IPS-NIHi11 (cell line): Measurements from ENCODE around the gene ARCN1.
A peak's percentile ranks its signal among the peaks of the same experiment; 100 is the strongest.

Experiments used
- DNase-seq: peaks from one replicate; pipeline ENCODE4 v3.0.0; 2012; ENCODE audit warnings: mixed read lengths, low spot score

Gene ARCN1

DNA sequence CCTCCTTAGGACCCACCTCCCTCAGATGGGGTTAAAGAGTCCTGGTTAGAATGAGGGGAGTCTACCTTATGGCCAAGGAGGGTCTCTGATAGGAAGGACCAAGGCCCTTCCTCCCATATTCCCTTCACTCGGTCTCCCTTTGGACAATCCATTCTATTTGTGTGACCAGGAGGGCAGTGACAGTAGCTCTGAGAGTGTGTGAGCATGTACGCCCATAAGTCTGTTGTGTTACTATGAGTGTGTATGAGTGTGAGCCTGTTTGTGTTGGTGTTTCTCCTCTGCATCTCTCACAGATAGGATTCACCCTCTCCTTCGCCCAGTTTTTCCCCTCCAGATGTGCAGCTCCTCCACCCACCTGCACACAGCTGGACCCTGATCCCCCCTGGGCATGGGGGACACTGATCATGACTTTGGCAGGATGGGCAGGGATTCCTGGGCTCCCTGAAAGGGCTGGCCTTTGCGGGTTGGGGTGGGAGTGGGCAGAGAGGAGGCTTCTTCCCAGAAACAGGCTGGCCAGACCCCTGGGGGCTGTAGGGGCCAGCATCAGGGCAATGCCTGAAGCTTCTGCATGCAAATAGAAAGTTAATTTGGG is 49.7 kb downstream of the ARCN1 start:
- no peak for DNase-seq

GRCh38 chr11:118622376-118623268 is 50.4 kb downstream of the ARCN1 start:
- no peak for DNase-seq

DNA sequence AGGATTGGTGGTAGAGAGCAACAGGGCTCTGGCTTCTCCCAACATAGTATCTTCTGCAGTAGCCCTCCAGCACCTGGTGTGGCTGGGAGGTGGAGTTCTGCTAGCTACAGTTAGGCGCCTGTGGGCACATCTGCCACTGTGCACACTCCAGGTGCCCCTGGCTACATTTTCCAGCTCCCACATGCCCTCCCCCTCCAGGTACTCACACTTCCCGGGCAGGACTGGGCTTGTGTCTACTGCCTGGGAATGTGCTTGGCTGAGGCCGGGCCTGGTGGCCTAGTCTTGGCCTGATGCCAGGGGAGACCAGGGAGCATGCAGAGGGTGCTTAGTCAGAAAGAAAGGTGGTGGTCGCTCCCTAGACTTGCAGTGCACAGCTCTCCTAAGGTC is 51.1 kb downstream of the ARCN1 start:
- DNase-seq: no peak

DNA sequence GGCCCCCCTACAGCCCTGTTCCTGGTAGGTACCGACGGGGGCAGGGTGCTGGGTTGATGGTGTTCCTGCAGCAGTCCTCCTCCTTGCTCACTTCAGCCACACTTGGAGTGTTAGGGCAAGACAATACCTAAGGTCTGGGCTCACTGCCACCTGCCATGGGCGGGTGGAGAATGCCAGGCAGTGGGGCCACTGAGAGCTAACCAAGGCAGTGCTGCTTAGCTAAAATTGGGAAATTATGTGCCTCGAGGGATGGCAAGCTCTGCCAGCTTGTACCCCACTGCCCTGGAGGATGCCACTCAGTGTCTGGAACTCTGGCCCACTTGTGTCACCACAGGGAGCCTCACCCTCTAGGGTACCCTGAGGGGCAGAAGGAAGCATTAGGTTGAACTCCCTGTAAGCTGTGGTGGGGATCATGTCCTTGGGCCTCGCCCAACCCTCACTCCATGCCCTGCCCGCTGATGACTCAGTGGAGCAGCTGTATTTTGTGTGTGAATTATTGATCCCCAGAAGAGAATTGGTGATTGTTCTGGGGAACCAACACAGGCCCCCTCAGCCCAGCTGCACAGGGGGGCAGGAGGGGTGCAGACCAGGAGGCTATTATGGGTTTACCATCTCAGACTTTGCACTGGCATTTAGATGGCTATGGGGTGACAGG is 53.0 kb downstream of the ARCN1 start:
- no peak for DNase-seq

DNA sequence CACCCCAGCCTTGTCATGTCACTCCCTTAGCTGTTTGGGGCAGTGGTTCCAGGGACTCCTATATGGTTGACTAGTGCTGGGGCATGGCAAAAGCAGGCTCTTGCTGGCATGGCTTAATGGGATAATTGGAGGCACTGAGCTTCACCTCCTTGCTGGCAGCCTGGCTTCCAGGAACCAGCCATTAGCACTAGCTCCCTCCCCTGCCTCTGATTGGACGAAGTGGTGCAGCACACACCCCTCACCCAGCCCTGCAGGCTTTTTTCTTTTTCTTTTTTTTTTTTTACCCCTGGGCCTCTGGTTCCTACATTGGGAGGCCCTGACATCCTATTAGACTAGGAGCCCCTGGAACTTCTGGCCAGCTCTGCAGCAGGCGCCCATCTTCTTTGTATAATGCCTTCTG is 53.8 kb downstream of the ARCN1 start:
- DNase-seq: peak; percentile 69

DNA sequence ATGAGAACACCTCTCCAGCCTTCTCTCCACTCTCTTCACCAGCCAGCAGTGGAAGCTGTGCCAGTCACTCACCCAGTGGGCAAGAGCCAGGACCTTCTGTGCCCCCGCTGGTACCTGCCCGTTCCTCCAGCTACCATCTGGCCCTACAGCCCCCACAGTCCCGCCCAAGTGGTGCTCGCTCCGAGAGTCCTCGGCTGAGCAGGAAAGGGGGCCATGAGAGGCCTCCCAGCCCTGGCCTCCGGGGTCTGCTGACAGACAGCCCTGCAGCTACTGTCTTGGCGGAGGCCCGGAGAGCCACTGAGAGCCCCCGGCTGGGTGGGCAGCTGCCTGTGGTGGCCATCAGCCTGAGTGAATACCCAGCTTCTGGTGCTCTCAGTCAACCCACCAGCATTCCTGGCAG is 55.4 kb downstream of the ARCN1 start:
- no peak for DNase-seq

- DNase-seq: no peak
Observed at GRCh38 chr11:118628031-118628430, 55.8 kb downstream of the ARCN1 start.

DNA sequence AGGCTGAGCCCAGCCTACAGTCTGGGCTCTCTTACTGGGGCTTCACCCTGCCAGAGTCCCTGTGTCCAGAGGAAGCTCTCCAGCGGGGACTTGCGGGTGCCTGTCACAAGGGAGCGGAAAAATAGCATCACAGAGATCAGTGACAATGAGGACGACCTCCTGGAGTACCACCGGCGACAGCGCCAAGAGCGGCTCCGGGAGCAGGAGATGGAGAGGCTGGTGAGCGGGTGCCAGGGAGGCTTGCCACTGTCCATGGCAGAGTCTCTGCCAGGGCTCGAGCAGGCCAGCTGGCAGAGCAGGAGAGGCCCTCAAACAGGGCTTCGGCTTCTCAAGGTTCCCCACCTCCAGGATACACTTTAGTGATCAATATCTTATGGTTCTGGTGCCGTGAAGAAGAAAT is 56.2 kb downstream of the ARCN1 start:
- DNase-seq: no peak

- DNase-seq: no peak
Observed at GRCh38 chr11:118628861-118629549, 56.8 kb downstream of the ARCN1 start.

- DNase-seq: no peak
Observed at GRCh38 chr11:118629761-118630661, 57.8 kb downstream of the ARCN1 start.

DNA sequence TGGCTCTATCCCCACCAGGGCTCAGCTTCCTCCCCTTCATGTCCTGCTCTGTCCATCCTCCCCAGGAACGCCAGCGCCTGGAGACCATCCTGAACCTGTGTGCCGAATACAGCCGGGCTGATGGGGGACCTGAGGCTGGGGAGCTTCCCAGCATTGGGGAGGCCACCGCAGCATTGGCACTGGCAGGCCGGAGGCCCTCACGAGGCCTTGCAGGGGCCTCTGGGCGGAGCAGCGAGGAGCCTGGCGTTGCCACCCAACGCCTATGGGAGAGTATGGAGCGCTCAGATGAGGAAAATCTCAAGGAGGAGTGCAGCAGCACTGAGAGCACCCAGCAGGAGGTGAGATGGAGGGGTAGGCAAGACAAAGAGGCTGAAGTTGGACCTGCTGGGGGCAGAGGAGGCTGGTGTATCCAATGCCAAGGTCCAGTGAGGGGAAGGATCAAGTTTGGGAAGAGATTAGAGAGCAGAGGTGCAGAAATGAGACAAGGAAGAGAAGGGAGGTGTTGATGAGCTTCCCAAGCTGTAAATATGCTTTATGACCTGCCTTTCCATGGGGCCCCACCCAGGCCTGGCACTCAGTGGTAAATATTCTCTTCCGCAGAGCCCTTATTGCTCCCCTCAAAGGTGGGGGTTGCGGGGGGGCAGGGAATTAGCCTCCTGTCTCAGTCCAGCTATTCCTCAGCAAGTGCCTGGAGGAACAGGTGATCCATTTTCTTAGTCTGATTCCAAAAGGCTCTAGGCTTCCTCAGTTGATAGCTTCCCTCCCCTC is 59.1 kb downstream of the ARCN1 start:
- DNase-seq: no peak

DNA sequence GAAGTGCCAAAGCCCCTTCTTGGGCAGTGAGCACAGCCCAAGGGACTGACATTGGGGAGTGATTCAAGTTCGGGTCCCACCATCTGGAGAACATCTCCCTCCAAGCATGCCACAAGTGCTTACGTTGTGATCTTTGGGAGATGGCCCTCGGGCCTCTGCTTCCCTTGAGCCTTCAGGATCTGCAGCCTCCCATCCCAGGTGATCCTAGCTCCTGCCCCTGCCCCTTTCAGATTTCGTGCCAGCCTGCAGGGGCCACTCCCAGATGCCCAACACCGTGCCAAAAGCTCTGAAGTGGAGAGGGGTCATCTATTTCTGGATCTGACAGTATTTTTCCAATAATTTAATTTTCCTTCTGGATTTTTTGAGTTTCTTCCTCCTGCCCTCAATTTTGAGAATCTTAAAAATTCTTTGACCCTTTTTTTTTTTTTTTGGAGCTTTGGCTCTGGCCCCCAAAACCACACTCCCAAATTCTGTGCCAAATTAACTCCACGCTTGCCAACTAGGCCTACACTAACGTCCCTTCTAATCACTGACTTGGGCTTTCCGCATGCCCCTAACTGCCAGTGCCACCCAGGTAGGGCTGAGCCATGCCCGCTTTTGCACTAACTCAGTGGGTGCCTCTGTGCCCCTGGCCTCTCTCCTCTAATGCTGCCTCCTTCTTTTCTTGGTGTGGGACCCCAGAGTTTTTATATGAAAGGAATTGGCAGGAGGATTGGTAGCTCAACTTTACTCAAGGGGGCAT is 60.5 kb downstream of the ARCN1 start:
- no peak for DNase-seq

- no peak for DNase-seq
Observed at GRCh38 chr11:118633319-118633690, 61.1 kb downstream of the ARCN1 start.

DNA sequence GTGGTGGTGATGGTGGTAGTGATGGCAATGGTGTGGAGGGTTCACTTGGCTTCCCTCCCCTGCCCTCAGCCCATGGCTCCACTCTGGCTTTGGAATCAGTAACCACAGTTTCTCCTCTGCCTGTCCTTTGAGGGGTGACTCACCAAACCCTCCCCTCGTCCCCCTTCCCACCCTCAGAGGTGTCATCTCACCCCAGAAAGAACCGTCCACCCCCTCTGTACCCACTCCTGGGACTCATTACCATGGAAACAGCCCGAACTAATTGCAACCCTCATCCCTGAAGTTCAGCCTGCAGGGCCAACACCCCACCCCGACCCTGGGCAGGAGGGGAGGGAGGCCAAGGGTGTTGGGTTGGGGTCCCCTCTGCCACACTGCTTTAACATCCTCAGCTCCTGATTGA is 61.8 kb downstream of the ARCN1 start:
- DNase-seq: no peak

DNA sequence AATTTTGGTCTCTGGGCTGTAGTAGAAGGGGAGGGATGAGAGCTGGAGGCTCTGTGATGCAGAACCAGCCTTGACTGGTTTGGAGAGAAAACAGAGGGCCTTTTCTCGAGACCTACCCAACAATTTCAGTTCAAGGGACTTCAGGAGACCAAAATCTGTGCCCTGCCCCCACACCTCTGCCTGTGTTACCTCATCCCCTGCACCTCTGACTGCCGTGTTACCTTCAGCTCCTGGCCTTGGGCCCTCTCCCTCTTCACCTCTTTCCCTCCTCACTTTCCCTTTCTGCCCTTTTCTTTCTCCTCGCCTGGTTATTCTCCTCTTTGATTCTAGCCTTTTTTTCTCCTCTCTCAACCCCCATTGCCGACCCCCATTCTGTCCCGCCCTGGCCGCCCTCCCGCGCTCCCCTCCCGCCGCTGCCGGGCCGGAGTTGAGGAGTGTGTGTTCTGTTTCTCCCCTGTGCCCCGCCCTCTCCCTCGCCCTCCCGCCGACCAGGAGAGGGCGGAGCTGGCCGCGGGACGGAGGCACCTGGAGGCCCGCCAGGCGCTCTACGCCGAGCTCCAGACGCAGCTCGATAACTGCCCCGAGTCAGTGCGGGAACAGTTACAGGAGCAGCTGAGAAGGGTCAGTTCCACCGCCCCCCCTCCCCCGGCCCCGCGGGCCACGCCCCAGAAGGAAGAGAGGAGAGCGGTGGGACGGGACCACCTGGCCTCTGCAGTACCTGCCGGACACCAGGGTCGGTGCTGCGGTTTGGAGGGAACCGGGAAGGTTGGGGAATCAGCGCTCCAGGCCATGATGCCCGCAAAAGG is 62.4 kb downstream of the ARCN1 start:
- DNase-seq: peak; percentile 94

DNA sequence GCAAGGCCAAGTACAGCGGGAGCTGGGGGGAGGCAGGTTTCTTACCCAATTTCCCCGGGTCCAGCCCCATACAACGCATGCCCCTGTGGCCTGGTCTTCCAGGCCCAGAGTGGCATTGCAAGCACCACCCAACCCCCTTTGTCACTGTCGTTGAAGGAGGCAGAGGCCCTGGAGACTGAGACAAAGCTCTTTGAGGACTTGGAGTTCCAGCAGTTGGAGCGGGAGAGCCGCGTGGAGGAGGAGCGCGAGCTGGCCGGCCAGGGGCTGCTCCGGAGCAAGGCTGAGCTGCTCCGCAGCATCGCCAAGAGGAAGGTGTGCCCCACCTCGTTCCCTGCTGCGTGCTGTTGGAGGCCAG is 63.0 kb downstream of the ARCN1 start:
- no peak for DNase-seq

DNA sequence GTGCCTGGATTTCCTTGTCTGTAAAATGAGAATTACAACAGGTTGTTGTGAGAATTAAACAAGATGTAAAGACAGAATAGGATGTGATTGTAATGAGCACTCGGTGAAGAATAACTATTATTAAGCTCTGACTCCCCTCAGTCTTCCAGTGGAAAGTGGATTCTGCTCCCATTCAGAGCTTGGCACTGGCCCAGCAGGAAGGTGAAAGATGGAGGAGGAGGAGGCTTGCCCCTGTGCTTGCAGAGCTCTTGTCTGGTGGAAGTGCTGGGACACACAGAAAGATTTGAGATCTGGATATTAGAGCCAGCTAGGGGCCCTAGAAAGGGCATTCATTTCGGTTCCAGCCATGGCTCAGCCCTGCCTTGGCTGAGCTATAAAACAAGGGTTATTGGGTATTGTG is 63.4 kb downstream of the ARCN1 start:
- no peak for DNase-seq

- no peak for DNase-seq
Observed at GRCh38 chr11:118636569-118637290, 64.5 kb downstream of the ARCN1 start.

DNA sequence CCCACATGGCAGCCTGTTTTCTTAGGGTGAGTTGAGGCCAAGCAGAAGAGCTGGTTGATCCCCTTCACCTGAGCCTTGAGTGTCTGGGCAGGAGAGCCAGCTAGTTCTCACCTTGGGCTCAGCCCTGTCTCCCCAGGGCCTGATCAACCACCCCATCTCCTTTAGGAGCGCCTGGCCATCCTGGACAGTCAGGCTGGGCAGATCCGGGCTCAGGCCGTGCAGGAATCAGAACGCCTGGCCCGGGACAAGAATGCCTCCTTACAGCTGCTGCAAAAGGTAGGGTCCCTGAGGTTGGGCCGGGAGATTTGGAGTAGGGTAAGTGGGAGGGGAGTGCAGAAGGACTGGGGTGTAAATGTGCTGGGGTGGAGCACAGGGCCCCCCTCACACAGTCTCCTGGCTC is 66.5 kb downstream of the ARCN1 start:
- no peak for DNase-seq
